Thyroid gland (tissue), 4 donors: ENCODE results near the gene PTPRG.

Experiments used
- POLR2A ChIP-seq, 2 donors: fragments of 450-650 bp; IDR thresholded peaks; one replicate each; pipeline ENCODE4 v1.6.1; 2017; ENCODE audit warnings: antibody characterized with exemption in 2 of 2, mild to moderate bottlenecking in 2 of 2, moderate library complexity in 1 of 2
- TF ChIP-seq, protein P1 (sequence below), 6 experiments: fragments of 200-600 bp in 3 of 6; fragments of 450-650 bp in 3 of 6; sonication (generic) in 3 of 6; IDR thresholded peaks; one replicate each; pipeline ENCODE4 v1.5.1; 2016 to 2019; ENCODE audit warnings: antibody characterized with exemption in 6 of 6, mild to moderate bottlenecking in 2 of 6, inconsistent platforms in 1 of 6, moderate library complexity in 1 of 6

DNA sequence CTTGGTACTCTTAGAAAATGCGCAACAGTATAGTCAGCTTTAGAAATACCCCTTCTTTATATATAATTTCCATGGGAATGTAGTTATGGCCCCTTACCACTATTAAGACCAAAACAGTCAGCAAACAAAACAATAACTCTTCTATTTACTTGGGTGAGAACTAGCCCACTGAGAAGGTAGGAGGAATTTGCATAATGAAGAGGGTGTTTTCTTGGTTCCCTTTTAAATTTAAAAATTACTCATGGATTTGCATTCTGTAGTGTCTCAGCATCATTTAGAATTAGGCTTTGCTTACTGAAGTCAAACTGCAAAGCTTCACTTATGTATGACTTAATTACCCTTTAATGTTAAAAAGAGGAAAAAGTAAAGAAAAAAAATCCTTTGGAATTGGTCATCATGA lies 350.8 kb downstream of the PTPRG start:
- TF ChIP-seq, protein P1, sequence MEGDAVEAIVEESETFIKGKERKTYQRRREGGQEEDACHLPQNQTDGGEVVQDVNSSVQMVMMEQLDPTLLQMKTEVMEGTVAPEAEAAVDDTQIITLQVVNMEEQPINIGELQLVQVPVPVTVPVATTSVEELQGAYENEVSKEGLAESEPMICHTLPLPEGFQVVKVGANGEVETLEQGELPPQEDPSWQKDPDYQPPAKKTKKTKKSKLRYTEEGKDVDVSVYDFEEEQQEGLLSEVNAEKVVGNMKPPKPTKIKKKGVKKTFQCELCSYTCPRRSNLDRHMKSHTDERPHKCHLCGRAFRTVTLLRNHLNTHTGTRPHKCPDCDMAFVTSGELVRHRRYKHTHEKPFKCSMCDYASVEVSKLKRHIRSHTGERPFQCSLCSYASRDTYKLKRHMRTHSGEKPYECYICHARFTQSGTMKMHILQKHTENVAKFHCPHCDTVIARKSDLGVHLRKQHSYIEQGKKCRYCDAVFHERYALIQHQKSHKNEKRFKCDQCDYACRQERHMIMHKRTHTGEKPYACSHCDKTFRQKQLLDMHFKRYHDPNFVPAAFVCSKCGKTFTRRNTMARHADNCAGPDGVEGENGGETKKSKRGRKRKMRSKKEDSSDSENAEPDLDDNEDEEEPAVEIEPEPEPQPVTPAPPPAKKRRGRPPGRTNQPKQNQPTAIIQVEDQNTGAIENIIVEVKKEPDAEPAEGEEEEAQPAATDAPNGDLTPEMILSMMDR (IDR thresholded peaks at IDR 0.05), result no peak
- no peak for TF ChIP-seq POLR2A (IDR thresholded peaks at IDR 0.05)
